OCI-LY3 (cell line): ENCODE results near the gene DDX20.
"Not testable (repeated sequence)": the region's sequence is repeated elsewhere in the genome, so short reads cannot be mapped to it uniquely, and the experiment has no call there.

ENCODE experiments used
- EZH2phosphoT487 ChIP-seq: fragments of 200-600 bp; shearing (Covaris generic); IDR thresholded peaks from 2 replicates; pipeline ENCODE4 v1.6.1; 2018; ENCODE audit warnings: antibody characterized with exemption, mixed run types, low read depth
- TF ChIP-seq, protein P1 (sequence below): fragments of 200-600, 300-600 bp; sonication (generic); IDR thresholded peaks from 2 replicates; pipeline ENCODE4 v1.5.1; 2014; ENCODE audit warnings: antibody characterized with exemption, low read length, low read depth

DNA sequence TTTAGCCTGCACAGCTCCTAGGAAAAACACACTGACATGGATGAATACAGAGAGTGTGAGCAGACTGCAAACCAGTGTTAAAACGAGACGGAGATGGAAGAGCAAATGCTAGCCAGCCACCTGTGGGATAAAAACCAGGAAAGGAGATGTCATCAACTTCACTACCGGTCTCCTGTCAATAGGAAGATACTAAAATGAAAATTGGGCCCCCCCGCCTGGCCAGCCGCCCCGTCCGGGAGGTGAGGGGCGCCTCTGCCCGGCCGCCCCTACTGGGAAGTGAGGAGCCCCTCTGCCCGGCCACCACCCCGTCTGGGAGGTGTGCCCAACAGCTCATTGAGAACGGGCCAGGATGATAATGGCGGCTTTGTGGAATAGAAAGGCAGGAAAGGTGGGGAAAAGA lies 44.0 kb downstream of the DDX20 start:
- TF ChIP-seq, protein P1, sequence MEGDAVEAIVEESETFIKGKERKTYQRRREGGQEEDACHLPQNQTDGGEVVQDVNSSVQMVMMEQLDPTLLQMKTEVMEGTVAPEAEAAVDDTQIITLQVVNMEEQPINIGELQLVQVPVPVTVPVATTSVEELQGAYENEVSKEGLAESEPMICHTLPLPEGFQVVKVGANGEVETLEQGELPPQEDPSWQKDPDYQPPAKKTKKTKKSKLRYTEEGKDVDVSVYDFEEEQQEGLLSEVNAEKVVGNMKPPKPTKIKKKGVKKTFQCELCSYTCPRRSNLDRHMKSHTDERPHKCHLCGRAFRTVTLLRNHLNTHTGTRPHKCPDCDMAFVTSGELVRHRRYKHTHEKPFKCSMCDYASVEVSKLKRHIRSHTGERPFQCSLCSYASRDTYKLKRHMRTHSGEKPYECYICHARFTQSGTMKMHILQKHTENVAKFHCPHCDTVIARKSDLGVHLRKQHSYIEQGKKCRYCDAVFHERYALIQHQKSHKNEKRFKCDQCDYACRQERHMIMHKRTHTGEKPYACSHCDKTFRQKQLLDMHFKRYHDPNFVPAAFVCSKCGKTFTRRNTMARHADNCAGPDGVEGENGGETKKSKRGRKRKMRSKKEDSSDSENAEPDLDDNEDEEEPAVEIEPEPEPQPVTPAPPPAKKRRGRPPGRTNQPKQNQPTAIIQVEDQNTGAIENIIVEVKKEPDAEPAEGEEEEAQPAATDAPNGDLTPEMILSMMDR = not testable (repeated sequence)
- TF ChIP-seq EZH2phosphoT487 = not testable (repeated sequence)
